GM21367 (cell line): Measurements from ENCODE around the gene ICOSLG.
"Not testable (repeated sequence)": the region's sequence is repeated elsewhere in the genome, so short reads cannot be mapped to it uniquely, and the experiment has no call there.

Source experiments
- ATAC-seq: cut with Tn5 transposase; IDR thresholded peaks from one replicate; pipeline ENCODE4 v1.9.1; 2021; ENCODE audit not compliant: unreplicated experiment

Gene ICOSLG

DNA sequence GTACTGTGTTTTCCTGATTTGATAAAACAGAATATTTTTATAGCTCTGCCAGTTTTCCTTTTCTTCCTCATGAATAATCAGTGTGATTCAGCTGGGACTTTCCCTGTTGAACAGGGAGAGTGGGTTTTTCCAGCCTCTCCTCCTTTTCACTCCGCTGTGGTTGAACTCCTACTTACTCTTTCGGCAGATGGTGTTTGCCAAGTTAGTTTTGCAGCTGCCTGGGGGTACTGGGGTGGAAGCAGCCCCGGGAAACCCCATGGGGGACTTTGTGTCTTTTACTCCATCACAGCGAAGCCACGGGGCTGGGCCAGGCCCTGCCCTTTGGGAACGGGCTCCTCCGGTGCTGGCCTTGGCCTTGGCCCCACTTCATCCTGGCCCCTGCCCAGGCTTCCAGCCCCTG lies 55.9 kb downstream of the ICOSLG start:
- not testable (repeated sequence) for ATAC-seq

DNA sequence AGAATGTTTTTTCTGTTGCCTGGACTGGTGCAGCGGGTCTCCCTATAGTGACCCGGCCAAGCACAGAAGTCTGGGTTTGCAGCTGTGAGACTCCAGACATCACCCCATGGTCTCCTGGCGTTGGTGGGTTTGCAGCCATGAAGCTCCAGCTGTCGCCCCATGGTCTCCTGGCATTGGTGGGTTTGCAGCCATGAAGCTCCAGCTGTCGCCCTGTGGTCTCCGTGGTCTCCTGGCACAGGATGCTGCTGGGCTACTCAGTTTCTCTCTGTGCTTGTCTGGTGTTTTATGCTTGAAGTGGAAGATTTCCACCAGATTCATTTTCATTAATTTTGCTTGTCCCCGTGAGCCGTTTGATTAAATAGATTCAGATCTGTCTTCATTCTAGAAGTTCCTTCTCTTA lies 58.5 kb downstream of the ICOSLG start:
- not testable (repeated sequence) for ATAC-seq

DNA sequence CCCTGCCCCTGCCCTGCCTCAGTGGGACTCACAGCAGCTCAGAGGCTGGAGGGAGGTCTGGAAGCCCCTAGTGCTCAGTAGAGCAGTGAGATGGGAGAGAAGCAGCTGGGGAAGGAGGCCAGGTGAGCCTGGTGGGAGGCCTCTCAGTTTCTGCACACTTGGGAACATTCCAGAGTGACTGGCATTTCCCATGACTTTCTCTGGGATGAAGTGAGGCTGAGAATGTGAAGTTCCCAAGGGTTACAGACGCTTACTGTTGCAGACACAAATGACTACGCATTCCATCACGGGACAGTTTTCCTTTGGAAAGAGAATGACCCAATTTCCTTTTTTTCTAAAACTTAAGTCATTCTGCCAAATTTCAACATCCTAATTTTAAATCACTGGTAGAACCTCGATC lies 59.2 kb downstream of the ICOSLG start:
- ATAC-seq, result not testable (repeated sequence)

DNA sequence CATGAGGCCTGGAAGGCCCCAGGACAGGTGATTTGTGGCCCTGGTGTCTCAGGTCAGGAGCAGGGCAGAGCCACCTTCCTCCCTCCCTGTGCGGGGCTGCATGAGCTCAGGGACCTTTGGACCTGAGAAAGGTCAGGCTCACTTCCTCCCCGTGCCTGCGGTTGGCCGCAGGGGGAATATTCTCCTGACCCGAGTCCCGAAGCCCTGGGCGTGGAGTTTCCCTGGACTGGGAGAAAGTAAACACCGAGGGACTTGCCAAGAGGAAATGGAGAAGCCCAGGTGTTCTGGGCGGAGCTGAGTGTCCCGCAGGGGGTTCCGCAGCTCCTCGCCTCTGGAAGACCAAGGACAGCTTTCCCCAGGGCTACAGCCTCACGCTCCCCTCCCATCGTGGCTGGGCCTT lies 64.6 kb downstream of the ICOSLG start:
- ATAC-seq, result not testable (repeated sequence)

DNA sequence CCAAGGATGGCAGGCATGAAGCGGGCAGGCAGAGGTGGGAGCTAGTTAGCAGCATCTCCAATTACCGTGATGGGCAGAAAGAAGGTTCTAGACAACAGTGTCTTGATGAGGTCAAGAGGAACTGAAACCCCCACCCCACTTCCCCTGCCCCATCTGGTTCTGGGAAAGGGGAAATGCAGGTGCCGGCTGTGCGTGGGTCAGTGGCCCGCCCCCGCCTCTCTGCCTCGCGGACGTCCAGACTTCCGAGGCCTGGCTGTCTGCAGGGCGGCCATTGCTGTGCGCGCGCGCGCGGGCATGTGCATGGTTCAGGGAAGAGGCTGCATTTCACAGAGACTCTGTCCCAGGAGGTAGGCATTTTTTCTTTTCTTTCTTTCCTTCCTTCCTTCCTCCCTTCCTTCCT lies 65.6 kb downstream of the ICOSLG start:
- ATAC-seq, result not testable (repeated sequence)
